VCaP (cell line): ENCODE data around the gene ETV4.

ENCODE experiments used
- H3K27ac ChIP-seq: fragments of 450-650 bp; 2 replicates; pipeline ENCODE4 v1.5.1; 2017
- TF ChIP-seq, protein P1 (sequence below): fragments of 450-650 bp; conservative IDR thresholded peaks from 2 replicates; pipeline ENCODE4 v1.5.1; 2017; ENCODE audit warnings: mild to moderate bottlenecking, moderate library complexity

Gene ETV4

GRCh38 chr17:43546319-43547188 lies at the start of gene ETV4:
Gene ETV4 (minus strand): TSS chr17:43546340. CDS start chr17:43545617, 723 bp downstream.
- TF ChIP-seq, protein P1, sequence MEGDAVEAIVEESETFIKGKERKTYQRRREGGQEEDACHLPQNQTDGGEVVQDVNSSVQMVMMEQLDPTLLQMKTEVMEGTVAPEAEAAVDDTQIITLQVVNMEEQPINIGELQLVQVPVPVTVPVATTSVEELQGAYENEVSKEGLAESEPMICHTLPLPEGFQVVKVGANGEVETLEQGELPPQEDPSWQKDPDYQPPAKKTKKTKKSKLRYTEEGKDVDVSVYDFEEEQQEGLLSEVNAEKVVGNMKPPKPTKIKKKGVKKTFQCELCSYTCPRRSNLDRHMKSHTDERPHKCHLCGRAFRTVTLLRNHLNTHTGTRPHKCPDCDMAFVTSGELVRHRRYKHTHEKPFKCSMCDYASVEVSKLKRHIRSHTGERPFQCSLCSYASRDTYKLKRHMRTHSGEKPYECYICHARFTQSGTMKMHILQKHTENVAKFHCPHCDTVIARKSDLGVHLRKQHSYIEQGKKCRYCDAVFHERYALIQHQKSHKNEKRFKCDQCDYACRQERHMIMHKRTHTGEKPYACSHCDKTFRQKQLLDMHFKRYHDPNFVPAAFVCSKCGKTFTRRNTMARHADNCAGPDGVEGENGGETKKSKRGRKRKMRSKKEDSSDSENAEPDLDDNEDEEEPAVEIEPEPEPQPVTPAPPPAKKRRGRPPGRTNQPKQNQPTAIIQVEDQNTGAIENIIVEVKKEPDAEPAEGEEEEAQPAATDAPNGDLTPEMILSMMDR, result no peak
- no peak within 1 kb of the TSS for H3K27ac ChIP-seq

GRCh38 chr17:43595466-43595865 lies 49.3 kb upstream of the ETV4 start:
- TF ChIP-seq, protein P1, result no peak
- no peak overlapping the region for H3K27ac ChIP-seq

- TF ChIP-seq, protein P1, result no peak
- no peak overlapping the region for H3K27ac ChIP-seq
These were observed 45.8 kb upstream of the ETV4 start for GRCh38 chr17:43591779-43592562.

GRCh38 chr17:43591001-43591400 lies 44.9 kb upstream of the ETV4 start:
- TF ChIP-seq, protein P1, result no peak
- H3K27ac ChIP-seq, result no peak overlapping the region

GRCh38 chr17:43588664-43589435 lies 42.7 kb upstream of the ETV4 start:
- H3K27ac ChIP-seq, result no peak overlapping the region
- TF ChIP-seq, protein P1, result no peak

DNA sequence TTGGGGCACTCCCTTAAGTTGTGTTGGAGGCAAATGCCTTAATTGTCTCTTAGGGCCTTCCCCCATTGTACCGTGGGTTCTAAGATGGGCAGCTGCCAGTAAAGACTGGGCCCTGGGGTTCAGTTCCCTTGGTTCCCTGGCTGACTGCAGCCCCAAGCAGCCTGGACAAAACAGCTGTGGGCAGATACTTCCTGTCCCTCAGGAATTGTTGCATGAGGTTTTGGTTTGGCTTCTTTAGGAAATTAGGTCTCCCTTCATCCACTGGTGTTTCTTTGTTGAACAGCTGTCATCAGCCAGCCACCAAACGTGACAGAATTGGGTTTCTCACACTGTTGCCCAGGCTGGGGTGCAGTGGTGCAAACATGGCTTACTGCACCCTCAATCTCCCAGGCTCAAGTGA lies 42.0 kb upstream of the ETV4 start:
- TF ChIP-seq, protein P1, result no peak
- no peak overlapping the region for H3K27ac ChIP-seq

GRCh38 chr17:43587647-43588046 lies 41.5 kb upstream of the ETV4 start:
- H3K27ac ChIP-seq, result no peak overlapping the region
- TF ChIP-seq, protein P1, result no peak
